ENCODE data around the gene RALGAPA2. TPM values are rescaled to one million over a fixed set of nuclear protein-coding genes. Genes with fewer than 3 reads are reported as not detected.

The RALGAPA2 gene
- total RNA-seq, 1 experiment from 2014 or later: 10.8 TPM

DNA sequence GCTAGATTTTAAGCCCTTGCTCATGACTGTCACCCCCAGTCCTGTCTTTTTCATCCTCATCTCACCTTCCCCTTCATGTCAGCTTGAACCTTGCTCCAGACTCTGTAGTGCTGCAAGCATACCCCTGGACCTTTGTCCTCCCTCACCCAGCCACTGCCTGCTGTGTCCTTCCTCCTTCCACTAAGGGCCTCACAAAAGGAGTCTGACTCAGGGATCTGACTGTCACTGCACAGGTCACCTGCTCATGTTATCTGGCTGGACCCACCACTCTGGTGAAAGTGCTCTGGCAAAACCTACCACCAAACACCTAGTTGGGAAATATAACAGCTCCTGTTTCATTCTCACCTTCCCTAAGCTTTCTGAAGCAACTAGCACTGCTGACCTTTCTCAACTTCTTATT is 193.2 kb downstream of the RALGAPA2 start:
- ChIA-PET POLR2A (no interaction called here), RAD21 (ENCODE audit: low non-redundant PET in 1 of 2, low total read pairs in 2 of 2, uncharacterized antibody in 2 of 2, unreplicated experiment in 2 of 2) (no interaction called here), CTCF (no interaction called here)
- TF ChIP-seq EZH2phosphoT487 (IDR thresholded peaks at IDR 0.05; ENCODE audit: borderline replicate concordance): no peak
- no peak for TF ChIP-seq POLR2AphosphoS5 (IDR thresholded peaks at IDR 0.05; ENCODE audit: low read depth, low read length)
- TF ChIP-seq CEBPB (IDR thresholded peaks at IDR 0.05; ENCODE audit: low read depth): no peak
- TF ChIP-seq SIN3A (IDR thresholded peaks at IDR 0.05; ENCODE audit: low read depth): no peak
- no peak for TF ChIP-seq FOSL1 (IDR thresholded peaks at IDR 0.05; ENCODE audit: low read depth)
- no peak for TF ChIP-seq ZFX (IDR thresholded peaks at IDR 0.05)
- TF ChIP-seq ZNF274 (IDR thresholded peaks at IDR 0.05; ENCODE audit: low read depth, low read length): no peak
- TF ChIP-seq, protein P1, sequence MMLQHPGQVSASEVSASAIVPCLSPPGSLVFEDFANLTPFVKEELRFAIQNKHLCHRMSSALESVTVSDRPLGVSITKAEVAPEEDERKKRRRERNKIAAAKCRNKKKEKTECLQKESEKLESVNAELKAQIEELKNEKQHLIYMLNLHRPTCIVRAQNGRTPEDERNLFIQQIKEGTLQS (IDR thresholded peaks at IDR 0.05): no peak
- TF ChIP-seq, protein P2, sequence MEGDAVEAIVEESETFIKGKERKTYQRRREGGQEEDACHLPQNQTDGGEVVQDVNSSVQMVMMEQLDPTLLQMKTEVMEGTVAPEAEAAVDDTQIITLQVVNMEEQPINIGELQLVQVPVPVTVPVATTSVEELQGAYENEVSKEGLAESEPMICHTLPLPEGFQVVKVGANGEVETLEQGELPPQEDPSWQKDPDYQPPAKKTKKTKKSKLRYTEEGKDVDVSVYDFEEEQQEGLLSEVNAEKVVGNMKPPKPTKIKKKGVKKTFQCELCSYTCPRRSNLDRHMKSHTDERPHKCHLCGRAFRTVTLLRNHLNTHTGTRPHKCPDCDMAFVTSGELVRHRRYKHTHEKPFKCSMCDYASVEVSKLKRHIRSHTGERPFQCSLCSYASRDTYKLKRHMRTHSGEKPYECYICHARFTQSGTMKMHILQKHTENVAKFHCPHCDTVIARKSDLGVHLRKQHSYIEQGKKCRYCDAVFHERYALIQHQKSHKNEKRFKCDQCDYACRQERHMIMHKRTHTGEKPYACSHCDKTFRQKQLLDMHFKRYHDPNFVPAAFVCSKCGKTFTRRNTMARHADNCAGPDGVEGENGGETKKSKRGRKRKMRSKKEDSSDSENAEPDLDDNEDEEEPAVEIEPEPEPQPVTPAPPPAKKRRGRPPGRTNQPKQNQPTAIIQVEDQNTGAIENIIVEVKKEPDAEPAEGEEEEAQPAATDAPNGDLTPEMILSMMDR (IDR thresholded peaks at IDR 0.05 in 2 of 3, conservative IDR thresholded peaks at IDR 0.05 in 1 of 3; ENCODE audit: borderline replicate concordance in 1 of 3, insufficient read depth in 1 of 3, low read depth in 2 of 3, low read length in 2 of 3): no peak
- TF ChIP-seq CBX3 (IDR thresholded peaks at IDR 0.05; ENCODE audit: low read depth): no peak
- no peak for TF ChIP-seq POLR2A (IDR thresholded peaks at IDR 0.05; ENCODE audit: borderline replicate concordance, extremely low read depth, insufficient read depth, insufficient read length)
- TF ChIP-seq JUND (IDR thresholded peaks at IDR 0.05): no peak
- no peak for TF ChIP-seq ELF1 (IDR thresholded peaks at IDR 0.05; ENCODE audit: borderline replicate concordance, low read depth)
- DNase-seq (ENCODE audit: low read depth, low spot score): no peak
- no peak overlapping the region for H3K4me3 ChIP-seq (replicated peaks in 1 of 2; ENCODE audit: low read depth in 1 of 2, low read length in 2 of 2)
- BruUV-seq (replicated peaks): no TSS peak
- no peak for ATAC-seq
- no peak overlapping the region for H3K4me2 ChIP-seq (ENCODE audit: low read length)
- H3K4me1 ChIP-seq (ENCODE audit: control insufficient read depth in 1 of 2, insufficient read depth in 2 of 2, low read length in 2 of 2): no peaks in the 10 kb centered on the region
- intact Hi-C loops (cut with micrococcal nuclease): no loop called here
- no peaks in the 10 kb centered on the region for H4K20me1 ChIP-seq (ENCODE audit: insufficient read depth)
- no peak overlapping the region for H3K27ac ChIP-seq (ENCODE audit: low read depth, low read length)
- H3K9ac ChIP-seq (ENCODE audit: low read length): no peak overlapping the region
- H3K36me3 ChIP-seq (ENCODE audit: control insufficient read depth in 1 of 2, insufficient read depth in 2 of 2, low read length in 2 of 2): no peaks in the 10 kb centered on the region
- H2AFZ ChIP-seq (ENCODE audit: low read depth, low read length, poor library complexity, severe bottlenecking): no peak overlapping the region
- H3K27me3 ChIP-seq (ENCODE audit: insufficient read depth, low read length): no peaks in the 10 kb centered on the region
- no peaks in the 10 kb centered on the region for H3K9me2 ChIP-seq (ENCODE audit: insufficient read depth)
- H3K9me3 ChIP-seq (ENCODE audit: control insufficient read depth in 1 of 2, insufficient read depth in 1 of 2, low read depth in 1 of 2, low read length in 2 of 2): no peaks in the 10 kb centered on the region
- no peaks in the 10 kb centered on the region for H3K79me2 ChIP-seq (ENCODE audit: insufficient read depth, low read length)

All from HCT116 (cell line).